NCI-H82 (cell line): Measurements from ENCODE around the gene GKAP1.
"Not testable (repeated sequence)": the region's sequence is repeated elsewhere in the genome, so short reads cannot be mapped to it uniquely, and the experiment has no call there.

Experiments
- DNase-seq: peaks from one replicate; lab custom pipeline; 2025; lab: John Stamatoyannopoulos, UW

Gene GKAP1

GRCh38 chr9:83728591-83729368, 88.8 kb downstream of the GKAP1 start:
- not testable (repeated sequence) for DNase-seq

- DNase-seq, result no peak
These were observed 93.1 kb downstream of the GKAP1 start for GRCh38 chr9:83724436-83724835.

- no peak for DNase-seq
These were observed 94.7 kb downstream of the GKAP1 start for GRCh38 chr9:83722726-83723495.

- DNase-seq, result no peak
These were observed 96.1 kb downstream of the GKAP1 start for GRCh38 chr9:83721509-83721908.

GRCh38 chr9:83715794-83716193, 101.8 kb downstream of the GKAP1 start:
- DNase-seq, result no peak

- DNase-seq, result no peak
These were observed 102.3 kb downstream of the GKAP1 start for GRCh38 chr9:83715221-83715620.

GRCh38 chr9:83714329-83714728, 103.2 kb downstream of the GKAP1 start:
- DNase-seq, result no peak

GRCh38 chr9:83708515-83709158, 108.9 kb downstream of the GKAP1 start:
- peak; percentile 54 for DNase-seq

- peak; percentile 94 for DNase-seq
These were observed 109.6 kb downstream of the GKAP1 start, which contains the start of gene UBQLN1 for GRCh38 chr9:83707768-83708514. UBQLN1 (minus strand) TSS chr9:83707958; CDS start chr9:83707679, 279 bp downstream.

GRCh38 chr9:83707518-83707767, 110.1 kb downstream of the GKAP1 start:
- DNase-seq, result no peak

GRCh38 chr9:83706676-83707517, 110.7 kb downstream of the GKAP1 start:
- peak; percentile 79 for DNase-seq

- not testable (repeated sequence) for DNase-seq
These were observed 112.3 kb downstream of the GKAP1 start for GRCh38 chr9:83705219-83705651.

GRCh38 chr9:83701769-83702168, 115.8 kb downstream of the GKAP1 start:
- no peak for DNase-seq

GRCh38 chr9:83701286-83701685, 116.3 kb downstream of the GKAP1 start:
- no peak for DNase-seq

- DNase-seq, result no peak
These were observed 118.0 kb downstream of the GKAP1 start for GRCh38 chr9:83699615-83700014.

GRCh38 chr9:83698976-83699585, 118.5 kb downstream of the GKAP1 start:
- DNase-seq, result no peak

GRCh38 chr9:83691492-83691891, 126.1 kb downstream of the GKAP1 start:
- DNase-seq, result no peak
